ENCODE data around the gene GOLGA6L10.
"Not testable (repeated sequence)": the region's sequence is repeated elsewhere in the genome, so short reads cannot be mapped to it uniquely, and the experiment has no call there.

DNA sequence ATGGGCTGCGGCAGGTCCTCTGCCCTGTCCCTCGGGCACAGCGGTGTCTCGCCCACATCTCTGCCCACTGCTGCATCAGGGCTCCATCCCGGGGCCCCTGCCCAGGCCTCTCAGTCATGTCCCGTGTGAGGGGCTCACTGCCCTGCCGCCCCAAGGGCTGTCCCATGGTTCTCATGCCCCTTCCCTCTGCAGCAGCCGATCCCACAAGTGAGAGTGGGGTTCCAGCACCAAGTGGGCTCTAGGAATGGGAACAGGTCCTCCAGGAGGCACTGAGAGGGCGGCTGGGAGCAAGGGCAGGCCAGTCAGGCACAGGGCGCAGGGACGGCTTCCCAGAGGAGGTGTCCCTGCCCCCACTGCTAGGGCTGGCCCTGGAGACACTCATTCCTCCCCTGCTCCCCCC, 18.4 kb downstream of the GOLGA6L10 start:
- not testable (repeated sequence) for TF ChIP-seq CTCF (IDR thresholded peaks at IDR 0.05; ENCODE audit: low read depth, low read length, missing input control); JUND (IDR thresholded peaks at IDR 0.05); YY1 (IDR thresholded peaks at IDR 0.05); MAX (IDR thresholded peaks at IDR 0.05); FOXA2 (IDR thresholded peaks at IDR 0.05); GABPA (IDR thresholded peaks at IDR 0.05 in 1 of 2, conservative IDR thresholded peaks at IDR 0.05 in 1 of 2); FOXA1 (IDR thresholded peaks at IDR 0.05); TAF1 (conservative IDR thresholded peaks at IDR 0.05)
- TF ChIP-seq, protein P1, sequence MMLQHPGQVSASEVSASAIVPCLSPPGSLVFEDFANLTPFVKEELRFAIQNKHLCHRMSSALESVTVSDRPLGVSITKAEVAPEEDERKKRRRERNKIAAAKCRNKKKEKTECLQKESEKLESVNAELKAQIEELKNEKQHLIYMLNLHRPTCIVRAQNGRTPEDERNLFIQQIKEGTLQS (IDR thresholded peaks at IDR 0.05): not testable (repeated sequence)
- TF ChIP-seq, protein P2, sequence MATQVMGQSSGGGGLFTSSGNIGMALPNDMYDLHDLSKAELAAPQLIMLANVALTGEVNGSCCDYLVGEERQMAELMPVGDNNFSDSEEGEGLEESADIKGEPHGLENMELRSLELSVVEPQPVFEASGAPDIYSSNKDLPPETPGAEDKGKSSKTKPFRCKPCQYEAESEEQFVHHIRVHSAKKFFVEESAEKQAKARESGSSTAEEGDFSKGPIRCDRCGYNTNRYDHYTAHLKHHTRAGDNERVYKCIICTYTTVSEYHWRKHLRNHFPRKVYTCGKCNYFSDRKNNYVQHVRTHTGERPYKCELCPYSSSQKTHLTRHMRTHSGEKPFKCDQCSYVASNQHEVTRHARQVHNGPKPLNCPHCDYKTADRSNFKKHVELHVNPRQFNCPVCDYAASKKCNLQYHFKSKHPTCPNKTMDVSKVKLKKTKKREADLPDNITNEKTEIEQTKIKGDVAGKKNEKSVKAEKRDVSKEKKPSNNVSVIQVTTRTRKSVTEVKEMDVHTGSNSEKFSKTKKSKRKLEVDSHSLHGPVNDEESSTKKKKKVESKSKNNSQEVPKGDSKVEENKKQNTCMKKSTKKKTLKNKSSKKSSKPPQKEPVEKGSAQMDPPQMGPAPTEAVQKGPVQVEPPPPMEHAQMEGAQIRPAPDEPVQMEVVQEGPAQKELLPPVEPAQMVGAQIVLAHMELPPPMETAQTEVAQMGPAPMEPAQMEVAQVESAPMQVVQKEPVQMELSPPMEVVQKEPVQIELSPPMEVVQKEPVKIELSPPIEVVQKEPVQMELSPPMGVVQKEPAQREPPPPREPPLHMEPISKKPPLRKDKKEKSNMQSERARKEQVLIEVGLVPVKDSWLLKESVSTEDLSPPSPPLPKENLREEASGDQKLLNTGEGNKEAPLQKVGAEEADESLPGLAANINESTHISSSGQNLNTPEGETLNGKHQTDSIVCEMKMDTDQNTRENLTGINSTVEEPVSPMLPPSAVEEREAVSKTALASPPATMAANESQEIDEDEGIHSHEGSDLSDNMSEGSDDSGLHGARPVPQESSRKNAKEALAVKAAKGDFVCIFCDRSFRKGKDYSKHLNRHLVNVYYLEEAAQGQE (IDR thresholded peaks at IDR 0.05): not testable (repeated sequence)
